Erythroblast (primary cell): ENCODE data around the gene PHRF1.

Source experiments
- GATA1 ChIP-seq: IDR thresholded peaks from 2 replicates; pipeline ENCODE4 v1.6.1; 2011; ENCODE audit warnings: low read depth, mild to moderate bottlenecking, control low read depth, low read length, moderate library complexity
- POLR2A ChIP-seq: IDR thresholded peaks from 2 replicates; pipeline ENCODE4 v1.6.1; 2011; ENCODE audit warnings: mild to moderate bottlenecking, low read length

DNA sequence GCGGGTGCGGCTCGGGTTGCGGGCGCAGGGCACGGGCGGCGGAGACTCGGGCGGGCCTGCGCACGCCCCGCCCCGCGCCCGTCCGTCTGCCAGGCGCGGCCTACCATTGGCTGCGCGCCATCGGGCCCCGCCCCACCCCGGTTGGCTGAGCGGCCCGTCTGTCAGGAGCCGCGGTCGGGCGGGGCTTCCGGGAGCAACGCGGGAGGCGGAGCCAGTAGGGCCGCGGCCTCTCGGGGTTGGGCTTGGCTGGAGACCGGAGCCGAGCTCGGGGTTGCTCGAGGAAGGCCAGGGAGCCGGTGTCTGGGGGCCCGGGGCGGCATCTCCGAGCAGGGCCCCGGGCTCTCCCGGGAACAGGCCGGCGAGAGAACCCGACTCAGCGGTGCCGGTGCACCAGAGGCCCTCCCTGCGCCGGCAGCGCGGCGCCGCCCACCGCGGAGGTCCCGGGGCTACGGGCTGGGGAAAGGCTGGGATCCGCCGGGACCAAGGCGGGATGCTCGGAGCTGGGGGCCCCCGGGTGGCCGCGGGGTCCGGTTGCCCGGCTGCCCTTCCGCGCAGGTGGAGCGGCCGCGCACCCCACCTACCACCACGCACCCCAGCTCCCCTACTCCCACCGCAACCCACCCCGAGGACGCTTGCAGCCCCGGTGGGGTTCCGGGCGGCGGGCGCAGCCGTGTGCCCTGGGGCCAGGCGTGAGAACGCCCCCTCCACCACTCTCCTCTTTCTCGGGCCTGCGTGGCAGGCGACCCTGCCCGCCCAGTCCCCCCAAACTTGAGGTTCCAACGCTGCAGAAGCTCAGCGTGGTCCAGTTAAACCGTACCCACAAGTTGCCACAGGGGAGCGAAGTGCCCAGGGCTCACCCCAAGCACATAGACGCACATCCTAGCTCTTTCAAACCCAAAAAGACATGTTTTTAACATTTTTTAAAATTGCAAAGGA lies 40.5 kb upstream of the PHRF1 start, which contains the start of gene HRAS:
- TF ChIP-seq POLR2A (peak; percentile 59), GATA1 (no peak)
